B cell (primary cell): ENCODE data around the gene SEMA3F. TPM values are rescaled to one million over a fixed set of nuclear protein-coding genes. Genes with fewer than 3 reads are reported as not detected.

Source experiments
- ATAC-seq: fragments of 200-7000 bp; cut with Tn5 transposase; one replicate; pipeline ENCODE4 v1.10.0; 2021; ENCODE audit warnings: low read depth, mild to moderate bottlenecking, moderate number of reproducible peaks, moderate library complexity
- CTCF ChIA-PET: fragments of 350-600 bp; sonication (Branson Sonifier 250); formaldehyde crosslinking; loops from one replicate; lab custom pipeline; 2021; ENCODE audit warnings: antibody characterized with exemption, inconsistent platforms; lab: Charles Lee
- POLR2A ChIA-PET: fragments of 350-600 bp; sonication (Branson Sonifier 250); formaldehyde crosslinking; loops from one replicate; lab custom pipeline; 2021; ENCODE audit warnings: antibody characterized with exemption; lab: Charles Lee
- DNase-seq: peaks from one replicate; pipeline ENCODE4 v3.0.0; 2013
- H2AFZ ChIP-seq: 2 replicates; pipeline ENCODE4 v1.6.1; 2012; ENCODE audit warnings: mild to moderate bottlenecking, low read depth, low read length; ENCODE audit not compliant: insufficient read depth, poor library complexity, severe bottlenecking
- H3K27ac ChIP-seq, 2 donors: 1 replicate in 1 of 2; 2 replicates in 1 of 2; pipeline ENCODE4 v1.5.1; 2012 to 2013; ENCODE audit warnings: low read length in 2 of 2, mild to moderate bottlenecking in 2 of 2, moderate library complexity in 1 of 2
- H3K27me3 ChIP-seq, 4 experiments: fragments of 200-600 bp in 1 of 4; sonication (generic) in 1 of 4; replicated peaks in 1 of 4; 1 replicate in 2 of 4; 2 replicates in 2 of 4; pipeline versions ENCODE4 v1.6.1 to v1.7.0; 2013 to 2016; ENCODE audit warnings: low read length in 3 of 4, mild to moderate bottlenecking in 2 of 4, mixed read lengths in 1 of 4, moderate library complexity in 1 of 4; ENCODE audit not compliant: insufficient read depth in 4 of 4, control insufficient read depth in 3 of 4; ENCODE audit errors: control extremely low read depth in 1 of 4
- H3K36me3 ChIP-seq, 2 experiments: replicated peaks in 1 of 2; 1 replicate in 1 of 2; 2 replicates in 1 of 2; pipeline versions ENCODE4 v1.6.1 to v1.7.1; 2013; ENCODE audit warnings: low read length in 1 of 2; ENCODE audit not compliant: insufficient read depth in 2 of 2, control insufficient read depth in 1 of 2; ENCODE audit errors: control extremely low read depth in 1 of 2, extremely low read depth in 1 of 2
- H3K4me1 ChIP-seq, 2 donors: fragments of 200-600 bp in 1 of 2; sonication (generic) in 1 of 2; 1 replicate in 1 of 2; 2 replicates in 1 of 2; pipeline versions ENCODE4 v1.5.1 to v1.6.1; 2013 to 2017; ENCODE audit warnings: low read length in 2 of 2; ENCODE audit not compliant: control insufficient read depth in 2 of 2, insufficient read depth in 2 of 2
- H3K4me2 ChIP-seq: replicated peaks from 2 replicates; pipeline ENCODE3; 2012; ENCODE audit warnings: mild to moderate bottlenecking, low read depth, low read length; ENCODE audit not compliant: poor library complexity, severe bottlenecking
- H3K4me3 ChIP-seq, 5 experiments: fragments of 200-600 bp in 1 of 5; sonication (generic) in 1 of 5; 1 replicate in 3 of 5; 2 replicates in 2 of 5; pipeline versions ENCODE4 v1.5.1 to v1.7.0; 2011 to 2016; ENCODE audit warnings: low read length in 4 of 5, mild to moderate bottlenecking in 4 of 5, low read depth in 2 of 5, control low read depth in 1 of 5, moderate library complexity in 1 of 5; ENCODE audit not compliant: insufficient read depth in 1 of 5; ENCODE audit errors: control extremely low read depth in 1 of 5, extremely low read depth in 1 of 5
- H3K79me2 ChIP-seq: fragments of 200-600 bp; sonication (generic); one replicate; pipeline ENCODE4 v1.6.0; 2016; ENCODE audit warnings: low read length; ENCODE audit not compliant: control insufficient read depth, insufficient read depth
- H3K9ac ChIP-seq: fragments of 200-600 bp; sonication (generic); 2 replicates; pipeline ENCODE4 v1.6.1; 2017; ENCODE audit warnings: mild to moderate bottlenecking, low read length, moderate library complexity
- H3K9me3 ChIP-seq, 3 donors: one replicate each; pipeline versions ENCODE4 v1.6.1 to v1.7.1; 2013; ENCODE audit warnings: low read length in 2 of 3; ENCODE audit not compliant: control insufficient read depth in 2 of 3, insufficient read depth in 1 of 3; ENCODE audit errors: control extremely low read depth in 1 of 3
- H4K20me1 ChIP-seq: 2 replicates; pipeline ENCODE4 v1.6.0; 2012; ENCODE audit warnings: mild to moderate bottlenecking, low read length; ENCODE audit not compliant: insufficient read depth, control insufficient read depth, poor library complexity, severe bottlenecking
- H3K27ac Mint-ChIP-seq: one replicate; pipeline ENCODE4 v1.8.0; 2021; ENCODE audit warnings: mixed read lengths
- H3K27me3 Mint-ChIP-seq: one replicate; pipeline ENCODE4 v1.8.0; 2021; ENCODE audit warnings: mixed read lengths
- H3K4me1 Mint-ChIP-seq: one replicate; pipeline ENCODE4 v1.8.0; 2021; ENCODE audit warnings: mixed read lengths
- H3K4me3 Mint-ChIP-seq: one replicate; pipeline ENCODE4 v1.8.0; 2021; ENCODE audit warnings: mixed read lengths
- H3K9me3 Mint-ChIP-seq: one replicate; pipeline ENCODE4 v1.8.0; 2022; ENCODE audit warnings: mixed read lengths; ENCODE audit not compliant: insufficient read depth
- EZH2 ChIP-seq: IDR thresholded peaks from 2 replicates; pipeline ENCODE4 v1.6.1; 2012; ENCODE audit warnings: borderline replicate concordance, low read depth, mild to moderate bottlenecking, moderate library complexity, low read length; ENCODE audit not compliant: insufficient read depth, poor library complexity, severe bottlenecking
- WGBS: methylation state at CpG from one replicate; pipeline ENCODE4 v1.1.5; 2013; ENCODE audit warnings: missing lambda C conversion rate; ENCODE audit not compliant: insufficient coverage; 5-methylcytosine and 5-hydroxymethylcytosine counted together
- intact Hi-C: fragments of 100-400 bp; cut with micrococcal nuclease; formaldehyde crosslinking; loops from one replicate; pipeline ENCODE4 v1.10.0; 2022
- polyA plus RNA-seq: library from polyadenylated mRNA; depleted of rRNA; stranded (reverse); fragments of >200 nt; gene quantifications from 2 replicates; pipeline ENCODE4 v1.2.3, GENCODE V29; 2012
- total RNA-seq, 2 donors: library from RNA; stranded (reverse); fragments of 120-200 nt in 1 of 2; gene quantifications; 1 replicate in 1 of 2; 2 replicates in 1 of 2; pipeline versions ENCODE4 v1.2.3 to v1.2.4, GENCODE V29; 2013 to 2022
- TF ChIP-seq, protein P1 (sequence below): fragments of 200-600 bp; IDR thresholded peaks from one replicate; pipeline ENCODE4 v1.8.0; 2022; ENCODE audit warnings: antibody characterized with exemption, mild to moderate bottlenecking

The SEMA3F gene
- total and polyA plus RNA-seq, 2 donors (not counting 1 experiment from before 2014, with no cell fraction given): 0.27 TPM; not detected in 1

DNA sequence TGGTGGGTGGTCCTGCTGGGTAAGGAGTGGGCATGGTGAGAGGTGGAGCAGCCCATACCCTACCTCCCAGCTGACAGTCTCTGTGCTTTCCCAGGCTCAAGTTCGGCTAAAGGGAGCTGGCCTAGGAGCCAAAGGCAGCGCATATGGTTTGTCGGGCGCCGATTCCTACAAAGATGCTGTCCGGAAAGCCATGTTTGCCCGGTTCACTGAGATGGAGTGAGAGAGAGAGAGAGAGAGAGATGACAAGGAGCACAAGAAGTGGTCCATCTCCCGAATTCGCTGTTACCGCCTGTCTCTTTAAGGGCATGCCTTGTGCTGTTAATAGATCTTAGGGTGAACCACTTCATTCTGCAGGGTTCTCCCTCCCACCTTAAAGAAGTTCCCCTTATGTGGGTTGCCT lies 36.9 kb upstream of the SEMA3F start:
- no peaks in the 10 kb centered on the region for H3K4me1 ChIP-seq
- TF ChIP-seq, protein P1, sequence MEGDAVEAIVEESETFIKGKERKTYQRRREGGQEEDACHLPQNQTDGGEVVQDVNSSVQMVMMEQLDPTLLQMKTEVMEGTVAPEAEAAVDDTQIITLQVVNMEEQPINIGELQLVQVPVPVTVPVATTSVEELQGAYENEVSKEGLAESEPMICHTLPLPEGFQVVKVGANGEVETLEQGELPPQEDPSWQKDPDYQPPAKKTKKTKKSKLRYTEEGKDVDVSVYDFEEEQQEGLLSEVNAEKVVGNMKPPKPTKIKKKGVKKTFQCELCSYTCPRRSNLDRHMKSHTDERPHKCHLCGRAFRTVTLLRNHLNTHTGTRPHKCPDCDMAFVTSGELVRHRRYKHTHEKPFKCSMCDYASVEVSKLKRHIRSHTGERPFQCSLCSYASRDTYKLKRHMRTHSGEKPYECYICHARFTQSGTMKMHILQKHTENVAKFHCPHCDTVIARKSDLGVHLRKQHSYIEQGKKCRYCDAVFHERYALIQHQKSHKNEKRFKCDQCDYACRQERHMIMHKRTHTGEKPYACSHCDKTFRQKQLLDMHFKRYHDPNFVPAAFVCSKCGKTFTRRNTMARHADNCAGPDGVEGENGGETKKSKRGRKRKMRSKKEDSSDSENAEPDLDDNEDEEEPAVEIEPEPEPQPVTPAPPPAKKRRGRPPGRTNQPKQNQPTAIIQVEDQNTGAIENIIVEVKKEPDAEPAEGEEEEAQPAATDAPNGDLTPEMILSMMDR: no peak
- no peak for TF ChIP-seq EZH2
- no peak overlapping the region for H3K27ac ChIP-seq
- 97% methylated on average over 7 of the region's 10 CpGs for WGBS
- no peaks in the 10 kb centered on the region for H3K79me2 ChIP-seq
- DNase-seq (no peak), ATAC-seq (no peak)
- H3K27me3 ChIP-seq: no peaks in the 10 kb centered on the region
- H3K9me3 ChIP-seq: no peaks in the 10 kb centered on the region
- Mint-ChIP-seq H3K9me3 (no peaks in the 10 kb centered on the region), H3K4me1 (peaks cover 2% of the 10 kb centered on the region), H3K27ac (no peak overlapping the region), H3K4me3 (no peak overlapping the region), H3K27me3 (no peaks in the 10 kb centered on the region)
- H4K20me1 ChIP-seq: peaks cover 40% of the 10 kb centered on the region
- H3K36me3 ChIP-seq: peaks cover 14 to 77% of the 10 kb centered on the region in 2 experiments
- H3K9ac ChIP-seq: no peak overlapping the region
- POLR2A ChIA-PET: interaction anchor here (0.7 kb wide), 1 partner anchor 175 kb away, joined by 3 read pairs; no protein-coding TSS in a partner anchor
- H2AFZ ChIP-seq: no peak overlapping the region
- no peak overlapping the region for H3K4me3 ChIP-seq
- CTCF ChIA-PET: interaction anchor here (1.0 to 4.5 kb wide), 2 partner anchors 17 to 111 kb away, joined by 3 to 18 read pairs; no protein-coding TSS in a partner anchor
- no peak overlapping the region for H3K4me2 ChIP-seq
- intact Hi-C loops: no loop called here

DNA sequence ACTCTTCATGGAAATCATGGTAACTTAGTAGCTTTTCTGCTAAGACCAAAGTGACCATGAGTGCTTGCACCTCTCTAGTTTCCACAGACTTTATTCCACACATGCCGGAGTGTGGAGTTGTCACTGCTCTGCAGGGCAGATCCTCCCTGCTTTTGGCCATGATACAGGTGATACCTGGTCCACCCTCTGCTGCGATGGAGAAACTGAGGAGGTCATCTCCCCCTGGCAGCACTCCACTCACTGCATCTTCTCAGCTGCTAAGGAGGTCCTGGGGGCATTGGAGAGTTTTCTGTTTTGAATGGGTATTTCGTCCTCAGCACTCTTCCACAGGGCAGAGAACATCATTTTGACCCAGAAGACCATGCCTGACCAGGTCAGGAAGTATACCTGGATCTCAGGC lies 35.3 kb upstream of the SEMA3F start:
- H3K79me2 ChIP-seq: no peaks in the 10 kb centered on the region
- Mint-ChIP-seq H3K27me3 (no peaks in the 10 kb centered on the region), H3K9me3 (no peaks in the 10 kb centered on the region), H3K27ac (no peak overlapping the region), H3K4me1 (peaks cover 2% of the 10 kb centered on the region), H3K4me3 (no peak overlapping the region)
- intact Hi-C loops: loop anchor here (2.0 kb wide), 1 partner anchor 73 kb away; no protein-coding TSS in a partner anchor
- H3K36me3 ChIP-seq: peaks cover 15 to 62% of the 10 kb centered on the region in 2 experiments
- H3K9ac ChIP-seq: no peak overlapping the region
- peaks cover 34% of the 10 kb centered on the region for H4K20me1 ChIP-seq
- no peak overlapping the region for H3K4me3 ChIP-seq
- H2AFZ ChIP-seq: no peak overlapping the region
- TF ChIP-seq, protein P1: no peak
- TF ChIP-seq EZH2: no peak
- 100% methylated on average over 2 of the region's 3 CpGs for WGBS
- H3K27me3 ChIP-seq: no peaks in the 10 kb centered on the region
- no peak overlapping the region for H3K4me2 ChIP-seq
- no peak for DNase-seq
- POLR2A ChIA-PET: interaction anchor here (0.7 kb wide), 1 partner anchor 70 kb away, joined by 6 read pairs; no protein-coding TSS in a partner anchor
- no peak overlapping the region for H3K27ac ChIP-seq
- no peak for ATAC-seq
- CTCF ChIA-PET: interaction anchor here (0.7 to 4.6 kb wide), 13 partner anchors 10 to 171 kb away, joined by 3 to 28 read pairs (median 3); partner anchors contain the start of gene LSMEM2
- no peaks in the 10 kb centered on the region for H3K9me3 ChIP-seq
- H3K4me1 ChIP-seq: no peaks in the 10 kb centered on the region
